ENCODE measurements around the gene TRIP11. TPM values are rescaled to one million over a fixed set of nuclear protein-coding genes. Genes with fewer than 3 reads are reported as not detected.

The TRIP11 gene
- total RNA-seq, 2 experiments from 2014 or later = 43.9 to 44.4 TPM

GRCh38 chr14:91929700-91930099 lies 110.2 kb downstream of the TRIP11 start:
- CTCF ChIA-PET = no interaction called here
- POLR2A ChIA-PET = no interaction called here

- ChIA-PET CTCF (no interaction called here), POLR2A (no interaction called here)
These were observed 112.1 kb downstream of the TRIP11 start for GRCh38 chr14:91927800-91928199.

- ChIA-PET POLR2A (no interaction called here), CTCF (no interaction called here)
These were observed 112.7 kb downstream of the TRIP11 start for GRCh38 chr14:91927191-91927590.

- CTCF ChIA-PET = interaction anchor here (0.6 kb wide), 1 partner anchor 15 kb away, joined by 6 read pairs; no protein-coding TSS in a partner anchor
- POLR2A ChIA-PET = interaction anchor here (0.6 kb wide), 1 partner anchor 79 kb away, joined by 3 read pairs; no protein-coding TSS in a partner anchor
These were observed 113.5 kb downstream of the TRIP11 start for GRCh38 chr14:91926131-91926890.

GRCh38 chr14:91925727-91926121 lies 114.1 kb downstream of the TRIP11 start:
- CTCF ChIA-PET = interaction anchor here (0.6 kb wide), 1 partner anchor 14 kb away, joined by 6 read pairs; no protein-coding TSS in a partner anchor
- POLR2A ChIA-PET = no interaction called here

- POLR2A ChIA-PET = interaction anchor here (0.5 kb wide), 1 partner anchor 36 kb away, joined by 3 read pairs; no protein-coding TSS in a partner anchor
- CTCF ChIA-PET = no interaction called here
These were observed 114.7 kb downstream of the TRIP11 start for GRCh38 chr14:91925001-91925726.

GRCh38 chr14:91920526-91920925 lies 119.3 kb downstream of the TRIP11 start:
- ChIA-PET CTCF (no interaction called here), POLR2A (no interaction called here)

GRCh38 chr14:91919814-91920213 lies 120.0 kb downstream of the TRIP11 start:
- POLR2A ChIA-PET = no interaction called here
- CTCF ChIA-PET = no interaction called here

- ChIA-PET CTCF (no interaction called here), POLR2A (interaction anchor here (0.6 kb wide), 1 partner anchor 347 kb away, joined by 3 read pairs; no protein-coding TSS in a partner anchor)
These were observed 121.5 kb downstream of the TRIP11 start for GRCh38 chr14:91918186-91918883.

Other genes starting within 250 kb of the TRIP11 start
- 10 to 100 TPM; 14.6 to 18.5 TPM for gene TC2N, start 172.5 kb downstream of the TRIP11 start, total RNA-seq
- gene FBLN5, start 92.4 kb downstream of the TRIP11 start, total RNA-seq = under 1 TPM; 0.51 to 0.84 TPM
- 10 to 100 TPM; 28.6 to 32.8 TPM for gene ATXN3, start 66.5 kb upstream of the TRIP11 start, total RNA-seq
- gene NDUFB1, start 81.6 kb upstream of the TRIP11 start, total RNA-seq = 100 to 1,000 TPM in 1 of 2 experiments, 10 to 100 TPM in 1; 99.9 to 109 TPM
- gene CPSF2, start 81.9 kb upstream of the TRIP11 start, total RNA-seq = 100 to 1,000 TPM; 131 to 143 TPM

Data from activated CD8-positive, alpha-beta memory T cell treated with anti-CD3 and anti-CD28 coated beads for 36 hours (primary cell).